ENCODE data around the gene CYB561. TPM values are rescaled to one million over a fixed set of nuclear protein-coding genes. Genes with fewer than 3 reads are reported as not detected.

CYB561 gene
- total and polyA plus RNA-seq, 10 of the 15 experiments (the other 5 are each of a cell fraction or from before 2014, with no cell fraction given): 0.52 to 6.9 (median 2.5) TPM

DNA sequence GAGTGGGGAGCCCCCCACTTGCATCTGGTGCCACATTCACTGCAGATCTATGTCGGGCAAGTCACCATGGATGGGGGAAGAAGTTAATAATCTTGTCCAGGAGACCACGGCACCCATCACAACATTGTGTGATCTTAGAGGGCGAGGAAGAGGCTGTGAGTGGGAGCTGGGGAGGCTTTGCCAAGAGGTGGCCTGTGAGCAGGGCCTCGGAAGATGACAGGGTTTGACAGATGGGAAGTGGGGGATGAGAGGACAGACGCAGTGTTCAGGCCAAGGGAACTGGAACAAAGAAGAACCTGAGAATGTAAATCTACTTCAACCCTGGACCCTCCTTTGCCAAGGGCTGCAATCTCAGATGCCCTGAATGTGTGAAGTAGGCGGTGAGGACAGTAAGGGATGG lies 43.2 kb upstream of the CYB561 start:
- Histone ChIP-seq H3K4me1 (ENCODE audit: control insufficient read depth, insufficient read depth, low read length) (no peaks in the 10 kb centered on the region), H3K27me3 (replicated peaks in 1 of 2; ENCODE audit: control insufficient read depth in 2 of 2, insufficient read depth in 2 of 2, low read length in 1 of 2) (peaks cover 0 to 1% of the 10 kb centered on the region in 2 experiments; a peak in 3 of 4 replicates), H2AFZ (ENCODE audit: control insufficient read depth, low read depth, low read length) (no peak overlapping the region), H3K9ac (ENCODE audit: control insufficient read depth, insufficient read depth, low read length) (no peak overlapping the region), H3K36me3 (ENCODE audit: control insufficient read depth in 2 of 2, insufficient read depth in 2 of 2, low read length in 1 of 2) (no peaks in the 10 kb centered on the region), H3K4me2 (ENCODE audit: control insufficient read depth, insufficient read depth) (no peak overlapping the region), H3K27ac (ENCODE audit: control insufficient read depth, insufficient read depth) (no peak overlapping the region), H4K20me1 (ENCODE audit: control insufficient read depth, insufficient read depth) (no peaks in the 10 kb centered on the region), H3K79me2 (ENCODE audit: control insufficient read depth, insufficient read depth, low read length) (no peaks in the 10 kb centered on the region), H3K4me3 (no peak overlapping the region), H3K9me3 (replicated peaks; ENCODE audit: control insufficient read depth, insufficient read depth, low read length) (no peaks in the 10 kb centered on the region)
- 28% methylated on average over 6 of the region's 6 CpGs for WGBS (ENCODE audit: insufficient coverage, insufficient replicate concordance, low lambda C conversion rate, missing lambda C conversion rate)
- ATAC-seq (no peak), FAIRE-seq (no peak), DNase-seq (ENCODE audit: low read depth, low spot score) (no peak)
- intact Hi-C loops (cut with micrococcal nuclease; ENCODE audit: unreplicated experiment) (no loop called here), in situ Hi-C loops (cut with MboI) (no loop called here)
- BruUV-seq (replicated peaks): no TSS peak
- POLR2A ChIA-PET: no interaction called here
- SMC1A ChIA-PET (ENCODE audit: uncharacterized antibody, unreplicated experiment): no interaction called here
- RAD21 ChIA-PET (ENCODE audit: unreplicated experiment): no interaction called here
- CTCF ChIA-PET: no interaction called here
- TF ChIP-seq EED (IDR thresholded peaks at IDR 0.05; ENCODE audit: low read depth): no peak
- no peak for TF ChIP-seq LARP7 (IDR thresholded peaks at IDR 0.05)
- TF ChIP-seq, protein P1, sequence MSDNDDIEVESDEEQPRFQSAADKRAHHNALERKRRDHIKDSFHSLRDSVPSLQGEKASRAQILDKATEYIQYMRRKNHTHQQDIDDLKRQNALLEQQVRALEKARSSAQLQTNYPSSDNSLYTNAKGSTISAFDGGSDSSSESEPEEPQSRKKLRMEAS (IDR thresholded peaks at IDR 0.05; ENCODE audit: low read depth, low read length): no peak
- no peak for TF ChIP-seq ZNF24 (IDR thresholded peaks at IDR 0.05)
- TF ChIP-seq, protein P2, sequence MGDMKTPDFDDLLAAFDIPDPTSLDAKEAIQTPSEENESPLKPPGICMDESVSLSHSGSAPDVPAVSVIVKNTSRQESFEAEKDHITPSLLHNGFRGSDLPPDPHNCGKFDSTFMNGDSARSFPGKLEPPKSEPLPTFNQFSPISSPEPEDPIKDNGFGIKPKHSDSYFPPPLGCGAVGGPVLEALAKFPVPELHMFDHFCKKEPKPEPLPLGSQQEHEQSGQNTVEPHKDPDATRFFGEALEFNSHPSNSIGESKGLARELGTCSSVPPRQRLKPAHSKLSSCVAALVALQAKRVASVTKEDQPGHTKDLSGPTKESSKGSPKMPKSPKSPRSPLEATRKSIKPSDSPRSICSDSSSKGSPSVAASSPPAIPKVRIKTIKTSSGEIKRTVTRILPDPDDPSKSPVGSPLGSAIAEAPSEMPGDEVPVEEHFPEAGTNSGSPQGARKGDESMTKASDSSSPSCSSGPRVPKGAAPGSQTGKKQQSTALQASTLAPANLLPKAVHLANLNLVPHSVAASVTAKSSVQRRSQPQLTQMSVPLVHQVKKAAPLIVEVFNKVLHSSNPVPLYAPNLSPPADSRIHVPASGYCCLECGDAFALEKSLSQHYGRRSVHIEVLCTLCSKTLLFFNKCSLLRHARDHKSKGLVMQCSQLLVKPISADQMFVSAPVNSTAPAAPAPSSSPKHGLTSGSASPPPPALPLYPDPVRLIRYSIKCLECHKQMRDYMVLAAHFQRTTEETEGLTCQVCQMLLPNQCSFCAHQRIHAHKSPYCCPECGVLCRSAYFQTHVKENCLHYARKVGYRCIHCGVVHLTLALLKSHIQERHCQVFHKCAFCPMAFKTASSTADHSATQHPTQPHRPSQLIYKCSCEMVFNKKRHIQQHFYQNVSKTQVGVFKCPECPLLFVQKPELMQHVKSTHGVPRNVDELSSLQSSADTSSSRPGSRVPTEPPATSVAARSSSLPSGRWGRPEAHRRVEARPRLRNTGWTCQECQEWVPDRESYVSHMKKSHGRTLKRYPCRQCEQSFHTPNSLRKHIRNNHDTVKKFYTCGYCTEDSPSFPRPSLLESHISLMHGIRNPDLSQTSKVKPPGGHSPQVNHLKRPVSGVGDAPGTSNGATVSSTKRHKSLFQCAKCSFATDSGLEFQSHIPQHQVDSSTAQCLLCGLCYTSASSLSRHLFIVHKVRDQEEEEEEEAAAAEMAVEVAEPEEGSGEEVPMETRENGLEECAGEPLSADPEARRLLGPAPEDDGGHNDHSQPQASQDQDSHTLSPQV (IDR thresholded peaks at IDR 0.05): no peak
- no peak for TF ChIP-seq BRCA1 (IDR thresholded peaks at IDR 0.05; ENCODE audit: low read depth, low read length)
- no peak for TF ChIP-seq ASH2L (IDR thresholded peaks at IDR 0.05; ENCODE audit: borderline replicate concordance, low read depth)
- TF ChIP-seq, protein P3, sequence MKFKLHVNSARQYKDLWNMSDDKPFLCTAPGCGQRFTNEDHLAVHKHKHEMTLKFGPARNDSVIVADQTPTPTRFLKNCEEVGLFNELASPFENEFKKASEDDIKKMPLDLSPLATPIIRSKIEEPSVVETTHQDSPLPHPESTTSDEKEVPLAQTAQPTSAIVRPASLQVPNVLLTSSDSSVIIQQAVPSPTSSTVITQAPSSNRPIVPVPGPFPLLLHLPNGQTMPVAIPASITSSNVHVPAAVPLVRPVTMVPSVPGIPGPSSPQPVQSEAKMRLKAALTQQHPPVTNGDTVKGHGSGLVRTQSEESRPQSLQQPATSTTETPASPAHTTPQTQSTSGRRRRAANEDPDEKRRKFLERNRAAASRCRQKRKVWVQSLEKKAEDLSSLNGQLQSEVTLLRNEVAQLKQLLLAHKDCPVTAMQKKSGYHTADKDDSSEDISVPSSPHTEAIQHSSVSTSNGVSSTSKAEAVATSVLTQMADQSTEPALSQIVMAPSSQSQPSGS (IDR thresholded peaks at IDR 0.05; ENCODE audit: low read length): no peak
- no peak for TF ChIP-seq CHD4 (IDR thresholded peaks at IDR 0.05)
- no peak for TF ChIP-seq JUNB (IDR thresholded peaks at IDR 0.05)
- no peak for TF ChIP-seq SP1 (IDR thresholded peaks at IDR 0.05; ENCODE audit: low read depth, low read length)
- TF ChIP-seq, protein P4, sequence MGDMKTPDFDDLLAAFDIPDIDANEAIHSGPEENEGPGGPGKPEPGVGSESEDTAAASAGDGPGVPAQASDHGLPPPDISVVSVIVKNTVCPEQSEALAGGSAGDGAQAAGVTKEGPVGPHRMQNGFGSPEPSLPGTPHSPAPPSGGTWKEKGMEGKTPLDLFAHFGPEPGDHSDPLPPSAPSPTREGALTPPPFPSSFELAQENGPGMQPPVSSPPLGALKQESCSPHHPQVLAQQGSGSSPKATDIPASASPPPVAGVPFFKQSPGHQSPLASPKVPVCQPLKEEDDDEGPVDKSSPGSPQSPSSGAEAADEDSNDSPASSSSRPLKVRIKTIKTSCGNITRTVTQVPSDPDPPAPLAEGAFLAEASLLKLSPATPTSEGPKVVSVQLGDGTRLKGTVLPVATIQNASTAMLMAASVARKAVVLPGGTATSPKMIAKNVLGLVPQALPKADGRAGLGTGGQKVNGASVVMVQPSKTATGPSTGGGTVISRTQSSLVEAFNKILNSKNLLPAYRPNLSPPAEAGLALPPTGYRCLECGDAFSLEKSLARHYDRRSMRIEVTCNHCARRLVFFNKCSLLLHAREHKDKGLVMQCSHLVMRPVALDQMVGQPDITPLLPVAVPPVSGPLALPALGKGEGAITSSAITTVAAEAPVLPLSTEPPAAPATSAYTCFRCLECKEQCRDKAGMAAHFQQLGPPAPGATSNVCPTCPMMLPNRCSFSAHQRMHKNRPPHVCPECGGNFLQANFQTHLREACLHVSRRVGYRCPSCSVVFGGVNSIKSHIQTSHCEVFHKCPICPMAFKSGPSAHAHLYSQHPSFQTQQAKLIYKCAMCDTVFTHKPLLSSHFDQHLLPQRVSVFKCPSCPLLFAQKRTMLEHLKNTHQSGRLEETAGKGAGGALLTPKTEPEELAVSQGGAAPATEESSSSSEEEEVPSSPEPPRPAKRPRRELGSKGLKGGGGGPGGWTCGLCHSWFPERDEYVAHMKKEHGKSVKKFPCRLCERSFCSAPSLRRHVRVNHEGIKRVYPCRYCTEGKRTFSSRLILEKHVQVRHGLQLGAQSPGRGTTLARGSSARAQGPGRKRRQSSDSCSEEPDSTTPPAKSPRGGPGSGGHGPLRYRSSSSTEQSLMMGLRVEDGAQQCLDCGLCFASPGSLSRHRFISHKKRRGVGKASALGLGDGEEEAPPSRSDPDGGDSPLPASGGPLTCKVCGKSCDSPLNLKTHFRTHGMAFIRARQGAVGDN (IDR thresholded peaks at IDR 0.05): no peak
- TF ChIP-seq RB1 (IDR thresholded peaks at IDR 0.05; ENCODE audit: borderline replicate concordance): no peak
- TF ChIP-seq NFYA (IDR thresholded peaks at IDR 0.05; ENCODE audit: borderline replicate concordance, low read depth, low read length): no peak
- no peak for TF ChIP-seq NR2C2 (IDR thresholded peaks at IDR 0.05; ENCODE audit: borderline replicate concordance, control insufficient read depth, insufficient read length, low read depth)
- no peak for TF ChIP-seq POU2F2 (IDR thresholded peaks at IDR 0.05; ENCODE audit: borderline replicate concordance, low read depth, low read length)
- TF ChIP-seq ZZZ3 (IDR thresholded peaks at IDR 0.05; ENCODE audit: control insufficient read depth, insufficient read length, low read depth): no peak

Measured in GM12878 (cell line).